Prostate gland (tissue), 2 donors: ENCODE results near the gene STYK1. TPM values are rescaled to one million over a fixed set of nuclear protein-coding genes. Genes with fewer than 3 reads are reported as not detected.

Experiments used
- DNase-seq: peaks from one replicate; pipeline ENCODE4 v3.0.0-alpha.2; 2019; ENCODE audit warnings: low spot score
- H3K27ac ChIP-seq, 2 donors: fragments of 200-600 bp; sonication (generic); 2 replicates each; pipeline ENCODE4 v1.5.1; 2017 to 2019
- H3K27me3 ChIP-seq: fragments of 200-600 bp; sonication (generic); replicated peaks from 2 replicates; pipeline ENCODE4 v1.5.1; 2019; ENCODE audit not compliant: insufficient read depth
- H3K36me3 ChIP-seq, 2 donors: fragments of 200-600 bp; sonication (generic); 1 replicate in 1 of 2; 2 replicates in 1 of 2; pipeline versions ENCODE4 v1.5.1 to v1.8.1; 2017 to 2019
- H3K4me1 ChIP-seq: fragments of 200-600 bp; sonication (generic); replicated peaks from 2 replicates; pipeline ENCODE4 v1.5.1; 2019
- H3K4me3 ChIP-seq, 2 donors: fragments of 200-600 bp; sonication (generic); 2 replicates each; pipeline ENCODE4 v1.5.1; 2017 to 2019
- H3K9me3 ChIP-seq: fragments of 200-600 bp; sonication (generic); 2 replicates; pipeline ENCODE4 v1.5.1; 2017
- CTCF ChIP-seq, 4 experiments: fragments of 200-600 bp in 2 of 4; fragments of 450-650 bp in 2 of 4; sonication (generic) in 2 of 4; IDR thresholded peaks; 1 replicate in 3 of 4; 2 replicates in 1 of 4; pipeline ENCODE4 v1.5.1; 2016 to 2019; ENCODE audit warnings: antibody characterized with exemption in 4 of 4, mild to moderate bottlenecking in 2 of 4, moderate library complexity in 2 of 4
- POLR2A ChIP-seq: fragments of 450-650 bp; IDR thresholded peaks from one replicate; pipeline ENCODE4 v1.6.1; 2016; ENCODE audit warnings: antibody characterized with exemption, mild to moderate bottlenecking
- POLR2AphosphoS5 ChIP-seq: sonication (generic); formaldehyde crosslinking; IDR thresholded peaks from one replicate; pipeline ENCODE4 v1.6.1; 2017; ENCODE audit warnings: antibody characterized with exemption
- WGBS: methylation state at CpG from one replicate; pipeline ENCODE4 v1.1.5; 2018; 5-methylcytosine and 5-hydroxymethylcytosine counted together
- intact Hi-C: fragments of 100-400 bp; cut with DNase I; formaldehyde crosslinking; loops from one replicate; pipeline ENCODE4 v1.14.2; 2022
- total RNA-seq, 2 donors: library from RNA; depleted of rRNA; stranded (reverse); fragments of >200 nt; gene quantifications; one replicate each; pipeline ENCODE4 v1.1.0, GENCODE V29; 2016

Gene STYK1
- total RNA-seq, 2 donors from 2014 or later, result 9.5 to 39.7 TPM

- TF ChIP-seq POLR2A, result no peak
- TF ChIP-seq CTCF (IDR thresholded peaks at IDR 0.05), result no peak
- no peak for TF ChIP-seq POLR2AphosphoS5
- DNase-seq, result no peak
- Histone ChIP-seq H3K27ac (no peak overlapping the region), H3K4me1 (no peaks in the 10 kb centered on the region), H3K4me3 (no peak overlapping the region), H3K27me3 (no peaks in the 10 kb centered on the region), H3K9me3 (no peaks in the 10 kb centered on the region), H3K36me3 (no peaks in the 10 kb centered on the region)
- WGBS, result 74% methylated on average over 11 of the region's 11 CpGs
- intact Hi-C loops, result no loop called here
Observed at GRCh38 chr12:10571141-10571540, 102.7 kb downstream of the STYK1 start.

Other genes starting within 250 kb of the STYK1 start
- under 1 TPM in 1 of 2 donors, not detected in 1; 0.27 TPM for gene KLRC2, start 238.0 kb downstream of the STYK1 start, total RNA-seq
- under 1 TPM in 1 of 2 donors, not detected in 1; 0.59 TPM for gene KLRC1, start 220.7 kb downstream of the STYK1 start, total RNA-seq
- gene EIF2S3B, start 168.2 kb downstream of the STYK1 start, total RNA-seq, result 1 to 10 TPM in 1 of 2 donors, under 1 TPM in 1; 0.36 to 1.1 TPM
- 10 to 100 TPM; 24.2 to 24.8 TPM for gene MAGOHB, start 60.4 kb downstream of the STYK1 start, total RNA-seq
- 100 to 1,000 TPM; 197 to 358 TPM for gene YBX3, start 49.3 kb upstream of the STYK1 start, total RNA-seq
- not detected for gene TAS2R7, start 128.6 kb upstream of the STYK1 start, total RNA-seq
- not detected for gene TAS2R8, start 133.2 kb upstream of the STYK1 start, total RNA-seq
- gene TAS2R9, start 136.1 kb upstream of the STYK1 start, total RNA-seq, result not detected
- gene TAS2R10, start 152.3 kb upstream of the STYK1 start, total RNA-seq, result under 1 TPM in 1 of 2 donors, not detected in 1; 0.41 TPM
- 10 to 100 TPM in 1 of 2 donors, 1 to 10 TPM in 1; 7.9 to 66.9 TPM for gene PRR4, start 175.4 kb upstream of the STYK1 start, total RNA-seq
- 10 to 100 TPM in 1 of 2 donors, 1 to 10 TPM in 1; 5.3 to 64.4 TPM for gene PRH1, start 210.2 kb upstream of the STYK1 start, total RNA-seq
- 1 to 10 TPM; 1.1 to 1.4 TPM for gene TAS2R13, start 235.5 kb upstream of the STYK1 start, total RNA-seq